K562 (cell line): ENCODE measurements around the gene BPTF. TPM values are rescaled to one million over a fixed set of nuclear protein-coding genes. Genes with fewer than 3 reads are reported as not detected.

ENCODE experiments used
- AFF1 ChIP-seq, 2 experiments: fragments of 450-650 bp; IDR thresholded peaks; 2 replicates each; pipeline ENCODE4 v1.6.1; 2018; ENCODE audit warnings: mild to moderate bottlenecking in 2 of 2, low read depth in 1 of 2; ENCODE audit not compliant: partially characterized antibody in 2 of 2
- CEBPB ChIP-seq: fragments of 450-650 bp; IDR thresholded peaks from 2 replicates; pipeline ENCODE4 v1.6.1; 2016; ENCODE audit warnings: missing genetic modification characterization, missing compliant biosample characterization
- ESRRA ChIP-seq: fragments of 450-650 bp; IDR thresholded peaks from 2 replicates; pipeline ENCODE4 v1.6.1; 2014; ENCODE audit warnings: low read depth, mild to moderate bottlenecking, moderate library complexity, borderline replicate concordance
- FOXA3 ChIP-seq, 2 experiments: fragments of 450-650 bp in 1 of 2; sonication (generic) in 1 of 2; formaldehyde crosslinking; IDR thresholded peaks in 1 of 2; conservative IDR thresholded peaks in 1 of 2; 2 replicates each; pipeline versions ENCODE4 v1.4.0 to v1.8.0; 2020 to 2022; ENCODE audit warnings: mild to moderate bottlenecking in 2 of 2, missing genetic modification reagents in 1 of 2
- HOMEZ ChIP-seq: fragments of 250-450 bp; sonication (Bioruptor Pico); IDR thresholded peaks from 2 replicates; pipeline ENCODE4 v1.4.0; 2020; ENCODE audit warnings: mild to moderate bottlenecking, moderate library complexity
- ID3 ChIP-seq, 2 experiments: fragments of 250-450 bp in 1 of 2; fragments of 450-650 bp in 1 of 2; sonication (Bioruptor Pico) in 1 of 2; IDR thresholded peaks; 2 replicates each; pipeline versions ENCODE4 v1.6.1 to v1.8.0; 2016 to 2021; ENCODE audit warnings: mild to moderate bottlenecking in 2 of 2, moderate library complexity in 2 of 2, missing compliant biosample characterization in 1 of 2, missing genetic modification characterization in 1 of 2
- MAZ ChIP-seq, 2 experiments: fragments of 450-650 bp in 1 of 2; sonication (generic) in 1 of 2; formaldehyde crosslinking; IDR thresholded peaks in 1 of 2; conservative IDR thresholded peaks in 1 of 2; 2 replicates each; pipeline versions ENCODE4 v1.4.0 to v1.5.0; 2020; ENCODE audit warnings: mild to moderate bottlenecking in 1 of 2, missing genetic modification reagents in 1 of 2
- MTA2 ChIP-seq: fragments of 450-650 bp; IDR thresholded peaks from 2 replicates; pipeline ENCODE4 v1.6.1; 2016; ENCODE audit warnings: low read depth
- PBX2 ChIP-seq, 2 experiments: IDR thresholded peaks in 1 of 2; conservative IDR thresholded peaks in 1 of 2; 2 replicates each; pipeline ENCODE4 v1.6.1; 2016; ENCODE audit warnings: low read depth in 2 of 2, mild to moderate bottlenecking in 1 of 2, missing compliant biosample characterization in 1 of 2, missing genetic modification characterization in 1 of 2, moderate library complexity in 1 of 2
- PHF8 ChIP-seq: fragments of 200-600 bp; sonication (generic); IDR thresholded peaks from 2 replicates; pipeline ENCODE4 v1.6.1; 2012; ENCODE audit warnings: mixed run types, mild to moderate bottlenecking, inconsistent platforms, low read length, moderate library complexity, borderline replicate concordance
- RCOR1 ChIP-seq, 2 experiments: IDR thresholded peaks; 2 replicates each; pipeline ENCODE4 v1.6.1; 2012; ENCODE audit warnings: low read depth in 2 of 2, low read length in 2 of 2, borderline replicate concordance in 1 of 2, improper control_type of control experiment in 1 of 2
- TRIM24 ChIP-seq, 2 experiments: fragments of 450-650 bp; IDR thresholded peaks; 2 replicates each; pipeline ENCODE4 v1.6.1; 2016
- XRCC3 ChIP-seq: fragments of 450-650 bp; IDR thresholded peaks from 2 replicates; pipeline ENCODE4 v1.6.1; 2017; ENCODE audit warnings: mild to moderate bottlenecking, moderate library complexity
- ZNF384 ChIP-seq: IDR thresholded peaks from 2 replicates; pipeline ENCODE4 v1.6.1; 2012; ENCODE audit warnings: low read depth, low read length, improper control_type of control experiment
- ZNF561 ChIP-seq: fragments of 450-650 bp; formaldehyde crosslinking; conservative IDR thresholded peaks from 2 replicates; pipeline ENCODE4 v1.4.0; 2020; ENCODE audit warnings: mild to moderate bottlenecking, moderate library complexity
- ZNF584 ChIP-seq: fragments of 200-800 bp; sonication (Bioruptor generic); IDR thresholded peaks from 2 replicates; pipeline ENCODE4 v1.6.1; 2016; ENCODE audit warnings: low read depth, mild to moderate bottlenecking, missing genetic modification characterization, missing compliant biosample characterization
- polyA plus RNA-seq, 8 experiments: library from polyadenylated mRNA; depleted of rRNA in 4 of 8; stranded (reverse) in 5 of 8; unstranded in 3 of 8; fragments of >200 nt; fragmentation: Nextera tagmentation in 2 of 8; fragmentation: Illumina TruSeq in 1 of 8; extraction: Ambion mirVana in 2 of 8; extraction: Trizol in 1 of 8; gene quantifications; 2 replicates each; pipeline versions ENCODE4 v1.2.1 to v1.2.3, GENCODE V29; 2011 to 2014; ENCODE audit warnings: inconsistent platforms in 1 of 8, missing spikeins in 1 of 8
- total RNA-seq, 7 experiments: library from RNA; depleted of rRNA in 6 of 7; stranded (reverse); fragments of >200 nt in 6 of 7; fragmentation: Illumina TruSeq in 2 of 7; extraction: Trizol in 2 of 7; gene quantifications; 2 replicates each; pipeline versions ENCODE4 v1.2.1 to v1.2.3, GENCODE V29; 2011 to 2021; ENCODE audit warnings: low replicate concordance in 1 of 7

The BPTF gene
- total and polyA plus RNA-seq, 9 of the 15 experiments (the other 6 are each of a cell fraction or from before 2014, with no cell fraction given): 12.5 to 52.1 (median 26.9) TPM

GRCh38 chr17:68029512-68030215 lies 204.4 kb downstream of the BPTF start (continued):
- TF ChIP-seq ESRRA (peak; percentile 89), ZNF561 (CRISPR knock-in tag) (no peak), XRCC3 (no peak), MAZ (CRISPR knock-in tag; conservative IDR thresholded peaks at IDR 0.05 in 1 of 2, IDR thresholded peaks at IDR 0.05 in 1 of 2) (no peak), ZNF584 (CRISPR knock-in tag) (no peak), FOXA3 (CRISPR knock-in tag; conservative IDR thresholded peaks at IDR 0.05 in 1 of 2, IDR thresholded peaks at IDR 0.05 in 1 of 2) (peak; percentile 15 to 18; a peak in 2 of 4 replicates), PHF8 (peak; percentile 20; the same call in 1 of the 2 replicates), MTA2 (peak; percentile 34; the same call in 1 of the 2 replicates), HOMEZ (no peak), PBX2 (CRISPR knock-in tag; IDR thresholded peaks at IDR 0.05; ENCODE audit: low read depth) (no peak), PBX2 (tag; conservative IDR thresholded peaks at IDR 0.05; ENCODE audit: low read depth) (no peak), ID3 (CRISPR knock-in tag; IDR thresholded peaks at IDR 0.05) (no peak), ID3 (tag; IDR thresholded peaks at IDR 0.05) (peak; percentile 55), TRIM24 (IDR thresholded peaks at IDR 0.05) (no peak), AFF1 (IDR thresholded peaks at IDR 0.05; ENCODE audit: low read depth in 1 of 2, partially characterized antibody in 2 of 2) (peak in 1 of 2 experiments; percentile 45), ZNF384 (no peak), CEBPB (tag) (peak; percentile 43), RCOR1 (IDR thresholded peaks at IDR 0.05; ENCODE audit: borderline replicate concordance in 1 of 2, low read depth in 2 of 2, low read length in 2 of 2) (0 out of 4 replicates have a peak, but pooled peaks of 1 of the 2 experiments have one; percentile 6)
